B cell (primary cell): Measurements from ENCODE around the gene TEX35. TPM values are rescaled to one million over a fixed set of nuclear protein-coding genes. Genes with fewer than 3 reads are reported as not detected.
A peak's percentile ranks its signal among the peaks of the same experiment; 100 is the strongest.

Experiments
- ATAC-seq: fragments of 200-7000 bp; cut with Tn5 transposase; one replicate; pipeline ENCODE4 v1.10.0; 2021; ENCODE audit warnings: low read depth, mild to moderate bottlenecking, moderate number of reproducible peaks, moderate library complexity
- CTCF ChIA-PET: fragments of 350-600 bp; sonication (Branson Sonifier 250); formaldehyde crosslinking; loops from one replicate; lab custom pipeline; 2021; ENCODE audit warnings: antibody characterized with exemption, inconsistent platforms; lab: Charles Lee
- POLR2A ChIA-PET: fragments of 350-600 bp; sonication (Branson Sonifier 250); formaldehyde crosslinking; loops from one replicate; lab custom pipeline; 2021; ENCODE audit warnings: antibody characterized with exemption; lab: Charles Lee
- DNase-seq: peaks from one replicate; pipeline ENCODE4 v3.0.0; 2013
- H2AFZ ChIP-seq: 2 replicates; pipeline ENCODE4 v1.6.1; 2012; ENCODE audit warnings: mild to moderate bottlenecking, low read depth, low read length; ENCODE audit not compliant: insufficient read depth, poor library complexity, severe bottlenecking
- H3K27ac ChIP-seq, 2 donors: 1 replicate in 1 of 2; 2 replicates in 1 of 2; pipeline ENCODE4 v1.5.1; 2012 to 2013; ENCODE audit warnings: low read length in 2 of 2, mild to moderate bottlenecking in 2 of 2, moderate library complexity in 1 of 2
- H3K27me3 ChIP-seq, 4 experiments: fragments of 200-600 bp in 1 of 4; sonication (generic) in 1 of 4; replicated peaks in 1 of 4; 1 replicate in 2 of 4; 2 replicates in 2 of 4; pipeline versions ENCODE4 v1.6.1 to v1.7.0; 2013 to 2016; ENCODE audit warnings: low read length in 3 of 4, mild to moderate bottlenecking in 2 of 4, mixed read lengths in 1 of 4, moderate library complexity in 1 of 4; ENCODE audit not compliant: insufficient read depth in 4 of 4, control insufficient read depth in 3 of 4; ENCODE audit errors: control extremely low read depth in 1 of 4
- H3K36me3 ChIP-seq, 2 experiments: replicated peaks in 1 of 2; 1 replicate in 1 of 2; 2 replicates in 1 of 2; pipeline versions ENCODE4 v1.6.1 to v1.7.1; 2013; ENCODE audit warnings: low read length in 1 of 2; ENCODE audit not compliant: insufficient read depth in 2 of 2, control insufficient read depth in 1 of 2; ENCODE audit errors: control extremely low read depth in 1 of 2, extremely low read depth in 1 of 2
- H3K4me1 ChIP-seq, 2 donors: fragments of 200-600 bp in 1 of 2; sonication (generic) in 1 of 2; 1 replicate in 1 of 2; 2 replicates in 1 of 2; pipeline versions ENCODE4 v1.5.1 to v1.6.1; 2013 to 2017; ENCODE audit warnings: low read length in 2 of 2; ENCODE audit not compliant: control insufficient read depth in 2 of 2, insufficient read depth in 2 of 2
- H3K4me2 ChIP-seq: replicated peaks from 2 replicates; pipeline ENCODE3; 2012; ENCODE audit warnings: mild to moderate bottlenecking, low read depth, low read length; ENCODE audit not compliant: poor library complexity, severe bottlenecking
- H3K4me3 ChIP-seq, 5 experiments: fragments of 200-600 bp in 1 of 5; sonication (generic) in 1 of 5; 1 replicate in 3 of 5; 2 replicates in 2 of 5; pipeline versions ENCODE4 v1.5.1 to v1.7.0; 2011 to 2016; ENCODE audit warnings: low read length in 4 of 5, mild to moderate bottlenecking in 4 of 5, low read depth in 2 of 5, control low read depth in 1 of 5, moderate library complexity in 1 of 5; ENCODE audit not compliant: insufficient read depth in 1 of 5; ENCODE audit errors: control extremely low read depth in 1 of 5, extremely low read depth in 1 of 5
- H3K79me2 ChIP-seq: fragments of 200-600 bp; sonication (generic); one replicate; pipeline ENCODE4 v1.6.0; 2016; ENCODE audit warnings: low read length; ENCODE audit not compliant: control insufficient read depth, insufficient read depth
- H3K9ac ChIP-seq: fragments of 200-600 bp; sonication (generic); 2 replicates; pipeline ENCODE4 v1.6.1; 2017; ENCODE audit warnings: mild to moderate bottlenecking, low read length, moderate library complexity
- H3K9me3 ChIP-seq, 3 donors: one replicate each; pipeline versions ENCODE4 v1.6.1 to v1.7.1; 2013; ENCODE audit warnings: low read length in 2 of 3; ENCODE audit not compliant: control insufficient read depth in 2 of 3, insufficient read depth in 1 of 3; ENCODE audit errors: control extremely low read depth in 1 of 3
- H4K20me1 ChIP-seq: 2 replicates; pipeline ENCODE4 v1.6.0; 2012; ENCODE audit warnings: mild to moderate bottlenecking, low read length; ENCODE audit not compliant: insufficient read depth, control insufficient read depth, poor library complexity, severe bottlenecking
- H3K27ac Mint-ChIP-seq: one replicate; pipeline ENCODE4 v1.8.0; 2021; ENCODE audit warnings: mixed read lengths
- H3K27me3 Mint-ChIP-seq: one replicate; pipeline ENCODE4 v1.8.0; 2021; ENCODE audit warnings: mixed read lengths
- H3K4me1 Mint-ChIP-seq: one replicate; pipeline ENCODE4 v1.8.0; 2021; ENCODE audit warnings: mixed read lengths
- H3K4me3 Mint-ChIP-seq: one replicate; pipeline ENCODE4 v1.8.0; 2021; ENCODE audit warnings: mixed read lengths
- H3K9me3 Mint-ChIP-seq: one replicate; pipeline ENCODE4 v1.8.0; 2022; ENCODE audit warnings: mixed read lengths; ENCODE audit not compliant: insufficient read depth
- CTCF ChIP-seq: fragments of 200-600 bp; IDR thresholded peaks from one replicate; pipeline ENCODE4 v1.8.0; 2022; ENCODE audit warnings: antibody characterized with exemption, mild to moderate bottlenecking
- EZH2 ChIP-seq: IDR thresholded peaks from 2 replicates; pipeline ENCODE4 v1.6.1; 2012; ENCODE audit warnings: borderline replicate concordance, low read depth, mild to moderate bottlenecking, moderate library complexity, low read length; ENCODE audit not compliant: insufficient read depth, poor library complexity, severe bottlenecking
- WGBS: methylation state at CpG from one replicate; pipeline ENCODE4 v1.1.5; 2013; ENCODE audit warnings: missing lambda C conversion rate; ENCODE audit not compliant: insufficient coverage; 5-methylcytosine and 5-hydroxymethylcytosine counted together
- intact Hi-C: fragments of 100-400 bp; cut with micrococcal nuclease; formaldehyde crosslinking; loops from one replicate; pipeline ENCODE4 v1.10.0; 2022
- polyA plus RNA-seq: library from polyadenylated mRNA; depleted of rRNA; stranded (reverse); fragments of >200 nt; gene quantifications from 2 replicates; pipeline ENCODE4 v1.2.3, GENCODE V29; 2012
- total RNA-seq, 2 donors: library from RNA; stranded (reverse); fragments of 120-200 nt in 1 of 2; gene quantifications; 1 replicate in 1 of 2; 2 replicates in 1 of 2; pipeline versions ENCODE4 v1.2.3 to v1.2.4, GENCODE V29; 2013 to 2022

The TEX35 gene
- total and polyA plus RNA-seq, 2 donors (not counting 1 experiment from before 2014, with no cell fraction given) = 0.09 TPM; not detected in 1

GRCh38 chr1:178488393-178488792 is 24.5 kb upstream of the TEX35 start:
- POLR2A ChIA-PET = no interaction called here
- Histone ChIP-seq H3K36me3 (no peaks in the 10 kb centered on the region), H3K9me3 (peaks cover 0 to 6% (median 0%) of the 10 kb centered on the region in 3 donors), H3K27me3 (no peaks in the 10 kb centered on the region), H3K4me1 (peaks cover 27% of the 10 kb centered on the region in 2 donors), H3K4me3 (no peak overlapping the region), H3K27ac (no peak overlapping the region), H3K79me2 (no peaks in the 10 kb centered on the region), H3K4me2 (no peak overlapping the region), H3K9ac (no peak overlapping the region), H4K20me1 (no peaks in the 10 kb centered on the region), H2AFZ (no peak overlapping the region)
- peaks cover 8% of the 10 kb centered on the region for H3K27me3 Mint-ChIP-seq
- no peak for ATAC-seq
- TF ChIP-seq CTCF (no peak), EZH2 (no peak)
- H3K4me1 Mint-ChIP-seq = peaks cover 34% of the 10 kb centered on the region
- no peaks in the 10 kb centered on the region for H3K9me3 Mint-ChIP-seq
- H3K27ac Mint-ChIP-seq = peak overlapping the region; percentile 26
- 95% methylated on average over 4 of the region's 4 CpGs for WGBS
- H3K4me3 Mint-ChIP-seq = no peak overlapping the region
- DNase-seq = no peak
- intact Hi-C loops = no loop called here
- CTCF ChIA-PET = interaction anchor here (1.4 kb wide), 1 partner anchor 13 kb away, joined by 3 read pairs; no protein-coding TSS in a partner anchor

- no peaks in the 10 kb centered on the region for H3K36me3 ChIP-seq
- no peak overlapping the region for H3K4me2 ChIP-seq
- no peak for DNase-seq
- TF ChIP-seq EZH2 (no peak), CTCF (no peak)
- H3K27ac Mint-ChIP-seq = no peak overlapping the region
- H2AFZ ChIP-seq = no peak overlapping the region
- no peak overlapping the region for H3K27ac ChIP-seq
- H3K4me3 ChIP-seq = no peak overlapping the region
- H3K4me1 ChIP-seq = peaks cover 27% of the 10 kb centered on the region in 2 donors
- CTCF ChIA-PET = interaction anchor here (1.4 kb wide), 1 partner anchor 12 kb away, joined by 3 read pairs; no protein-coding TSS in a partner anchor
- POLR2A ChIA-PET = no interaction called here
- no peak for ATAC-seq
- no peak overlapping the region for H3K9ac ChIP-seq
- intact Hi-C loops = no loop called here
- no CpG with 5 or more reads among the region's 4 CpGs for WGBS
- no peaks in the 10 kb centered on the region for H3K27me3 ChIP-seq
- H3K4me3 Mint-ChIP-seq = no peak overlapping the region
- no peaks in the 10 kb centered on the region for H3K79me2 ChIP-seq
- H4K20me1 ChIP-seq = no peaks in the 10 kb centered on the region
- peaks cover 0 to 6% (median 0%) of the 10 kb centered on the region in 3 donors for H3K9me3 ChIP-seq
- H3K9me3 Mint-ChIP-seq = no peaks in the 10 kb centered on the region
- peaks cover 28% of the 10 kb centered on the region for H3K4me1 Mint-ChIP-seq
- peaks cover 8% of the 10 kb centered on the region for H3K27me3 Mint-ChIP-seq
Observed at GRCh38 chr1:178489399-178489798, 23.5 kb upstream of the TEX35 start.
